Fibroblast of lung (primary cell): ENCODE results near the gene PRKCQ. TPM values are rescaled to one million over a fixed set of nuclear protein-coding genes. Genes with fewer than 3 reads are reported as not detected.

Experiments
- DNase-seq, 2 donors: peaks; one replicate each; pipeline versions ENCODE4 v3.0.0 to v3.0.0-alpha.2; 2010; ENCODE audit warnings: low read depth in 2 of 2
- H2AFZ ChIP-seq: 2 replicates; pipeline ENCODE4 v1.5.1; 2012; ENCODE audit warnings: low read length, control low read depth, inconsistent platforms
- H3K27ac ChIP-seq: 2 replicates; pipeline ENCODE4 v1.5.1; 2011; ENCODE audit warnings: low read length, control low read depth; ENCODE audit not compliant: insufficient read depth
- H3K27me3 ChIP-seq: 2 replicates; pipeline ENCODE4 v1.5.1; 2011; ENCODE audit warnings: mild to moderate bottlenecking, low read length; ENCODE audit not compliant: control insufficient read depth, insufficient read depth
- H3K36me3 ChIP-seq: 2 replicates; pipeline ENCODE4 v1.5.1; 2011; ENCODE audit warnings: low read length; ENCODE audit not compliant: control insufficient read depth, insufficient read depth
- H3K4me1 ChIP-seq: 2 replicates; pipeline ENCODE4 v1.5.1; 2011; ENCODE audit warnings: low read length; ENCODE audit not compliant: control insufficient read depth, insufficient read depth; ENCODE audit errors: extremely low read depth
- H3K4me2 ChIP-seq: 2 replicates; pipeline ENCODE4 v1.5.1; 2011; ENCODE audit warnings: low read length, control low read depth; ENCODE audit not compliant: insufficient read depth; ENCODE audit errors: extremely low read depth
- H3K4me3 ChIP-seq, 4 experiments: fragments of 200-600 bp in 1 of 4; sonication (generic) in 1 of 4; replicated peaks in 1 of 4; 2 replicates each; pipeline ENCODE4 v1.5.1; 2011 to 2016; ENCODE audit warnings: low read length in 4 of 4, low read depth in 3 of 4, mild to moderate bottlenecking in 3 of 4, control low read depth in 2 of 4, inconsistent platforms in 1 of 4, mixed read lengths in 1 of 4; ENCODE audit not compliant: insufficient read depth in 1 of 4; ENCODE audit errors: control extremely low read depth in 1 of 4
- H3K79me2 ChIP-seq: 2 replicates; pipeline ENCODE4 v1.5.1; 2012; ENCODE audit warnings: mild to moderate bottlenecking, low read length, inconsistent platforms; ENCODE audit not compliant: control insufficient read depth, insufficient read depth
- H3K9ac ChIP-seq: 2 replicates; pipeline ENCODE4 v1.5.1; 2011; ENCODE audit warnings: mild to moderate bottlenecking, low read length, control low read depth; ENCODE audit not compliant: insufficient read depth
- H3K9me3 ChIP-seq: 2 replicates; pipeline ENCODE4 v1.5.1; 2012; ENCODE audit warnings: low read depth, low read length; ENCODE audit not compliant: control insufficient read depth, insufficient read depth
- H4K20me1 ChIP-seq: 2 replicates; pipeline ENCODE4 v1.5.1; 2011; ENCODE audit warnings: low read length; ENCODE audit not compliant: control insufficient read depth, insufficient read depth; ENCODE audit errors: extremely low read depth
- EZH2 ChIP-seq: IDR thresholded peaks from 2 replicates; pipeline ENCODE4 v1.5.1; 2012; ENCODE audit warnings: low read length, control low read depth, mild to moderate bottlenecking; ENCODE audit errors: missing control alignments
- polyA plus RNA-seq, 2 donors: library from polyadenylated mRNA; depleted of rRNA in 1 of 2; stranded (reverse) in 1 of 2; unstranded in 1 of 2; fragments of >200 nt; gene quantifications; 2 replicates each; pipeline ENCODE4 v1.2.1, GENCODE V29; 2011 to 2012; ENCODE audit warnings: missing spikeins in 1 of 2
- total RNA-seq: library from RNA; depleted of rRNA; stranded (reverse); fragments of >200 nt; gene quantifications from 2 replicates; pipeline ENCODE4 v1.2.1, GENCODE V29; 2014
- TF ChIP-seq, protein P1 (sequence below), 2 donors: IDR thresholded peaks in 1 of 2; conservative IDR thresholded peaks in 1 of 2; 1 replicate in 1 of 2; 2 replicates in 1 of 2; pipeline ENCODE4 v1.5.1; 2011 to 2012; ENCODE audit warnings: low read length in 2 of 2, control low read depth in 1 of 2, inconsistent platforms in 1 of 2, low read depth in 1 of 2, mild to moderate bottlenecking in 1 of 2

The PRKCQ gene
- total and polyA plus RNA-seq, 2 donors (not counting 1 experiment from before 2014, with no cell fraction given), result under 0.01 to 0.01 TPM

DNA sequence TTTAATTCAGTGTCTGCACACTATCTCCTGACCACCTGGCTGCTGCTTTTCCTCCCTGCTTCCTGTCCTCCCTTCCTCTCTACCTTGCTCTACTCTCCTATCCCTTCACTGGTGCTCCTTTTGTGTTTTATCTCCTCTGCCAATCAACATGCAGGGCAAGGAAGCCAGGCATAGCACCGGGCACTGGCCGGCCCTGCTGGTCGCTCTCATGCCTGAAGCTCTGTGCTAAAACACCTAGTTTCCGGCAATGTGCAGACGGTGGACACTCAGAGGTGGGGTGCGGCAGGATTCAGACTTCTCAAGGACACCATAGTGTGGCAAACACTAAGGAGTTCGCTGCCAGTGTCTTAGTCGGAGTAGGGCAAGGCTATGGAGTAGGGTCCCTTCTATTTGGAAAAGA lies 177.1 kb downstream of the PRKCQ start:
- H3K36me3 ChIP-seq, result no peaks in the 10 kb centered on the region
- H3K9me3 ChIP-seq, result no peaks in the 10 kb centered on the region
- peaks cover 3% of the 10 kb centered on the region for H3K27me3 ChIP-seq
- no peak overlapping the region for H3K9ac ChIP-seq
- no peak for TF ChIP-seq EZH2
- TF ChIP-seq, protein P1, sequence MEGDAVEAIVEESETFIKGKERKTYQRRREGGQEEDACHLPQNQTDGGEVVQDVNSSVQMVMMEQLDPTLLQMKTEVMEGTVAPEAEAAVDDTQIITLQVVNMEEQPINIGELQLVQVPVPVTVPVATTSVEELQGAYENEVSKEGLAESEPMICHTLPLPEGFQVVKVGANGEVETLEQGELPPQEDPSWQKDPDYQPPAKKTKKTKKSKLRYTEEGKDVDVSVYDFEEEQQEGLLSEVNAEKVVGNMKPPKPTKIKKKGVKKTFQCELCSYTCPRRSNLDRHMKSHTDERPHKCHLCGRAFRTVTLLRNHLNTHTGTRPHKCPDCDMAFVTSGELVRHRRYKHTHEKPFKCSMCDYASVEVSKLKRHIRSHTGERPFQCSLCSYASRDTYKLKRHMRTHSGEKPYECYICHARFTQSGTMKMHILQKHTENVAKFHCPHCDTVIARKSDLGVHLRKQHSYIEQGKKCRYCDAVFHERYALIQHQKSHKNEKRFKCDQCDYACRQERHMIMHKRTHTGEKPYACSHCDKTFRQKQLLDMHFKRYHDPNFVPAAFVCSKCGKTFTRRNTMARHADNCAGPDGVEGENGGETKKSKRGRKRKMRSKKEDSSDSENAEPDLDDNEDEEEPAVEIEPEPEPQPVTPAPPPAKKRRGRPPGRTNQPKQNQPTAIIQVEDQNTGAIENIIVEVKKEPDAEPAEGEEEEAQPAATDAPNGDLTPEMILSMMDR (conservative IDR thresholded peaks at IDR 0.05 in 1 of 2, IDR thresholded peaks at IDR 0.05 in 1 of 2; ENCODE audit: low read depth in 1 of 2, low read length in 2 of 2), result no peak
- no peaks in the 10 kb centered on the region for H3K79me2 ChIP-seq
- no peaks in the 10 kb centered on the region for H4K20me1 ChIP-seq
- no peaks in the 10 kb centered on the region for H3K4me1 ChIP-seq
- no peak overlapping the region for H3K27ac ChIP-seq
- no peak for DNase-seq
- no peak overlapping the region for H3K4me3 ChIP-seq
- no peak overlapping the region for H2AFZ ChIP-seq
- H3K4me2 ChIP-seq, result no peak overlapping the region

DNA sequence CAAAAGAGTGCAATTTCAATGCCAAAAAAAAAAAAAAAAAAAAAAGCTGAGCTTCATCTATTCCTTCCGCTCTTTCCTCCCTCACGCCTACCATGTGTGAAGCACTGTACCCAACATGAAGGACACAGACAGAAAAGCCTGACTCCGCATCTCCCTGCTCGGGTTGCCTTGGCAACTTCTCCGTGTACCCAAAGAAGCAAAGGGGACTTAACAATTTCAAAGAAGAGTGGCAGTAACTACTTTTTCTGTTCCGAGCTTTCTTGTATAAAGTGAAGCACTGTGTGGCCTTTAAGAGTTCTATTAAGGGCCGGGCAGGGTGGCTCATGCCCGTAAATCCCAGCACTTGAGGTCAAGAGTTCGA lies 177.7 kb downstream of the PRKCQ start:
- DNase-seq, result no peak
- Histone ChIP-seq H2AFZ (no peak overlapping the region), H3K9me3 (no peaks in the 10 kb centered on the region), H4K20me1 (no peaks in the 10 kb centered on the region), H3K9ac (no peak overlapping the region), H3K36me3 (no peaks in the 10 kb centered on the region), H3K4me1 (no peaks in the 10 kb centered on the region), H3K4me3 (no peak overlapping the region), H3K4me2 (no peak overlapping the region), H3K79me2 (no peaks in the 10 kb centered on the region), H3K27me3 (peaks cover 2% of the 10 kb centered on the region), H3K27ac (no peak overlapping the region)
- TF ChIP-seq, protein P1 (conservative IDR thresholded peaks at IDR 0.05 in 1 of 2, IDR thresholded peaks at IDR 0.05 in 1 of 2; ENCODE audit: low read depth in 1 of 2, low read length in 2 of 2), result no peak
- no peak for TF ChIP-seq EZH2

DNA sequence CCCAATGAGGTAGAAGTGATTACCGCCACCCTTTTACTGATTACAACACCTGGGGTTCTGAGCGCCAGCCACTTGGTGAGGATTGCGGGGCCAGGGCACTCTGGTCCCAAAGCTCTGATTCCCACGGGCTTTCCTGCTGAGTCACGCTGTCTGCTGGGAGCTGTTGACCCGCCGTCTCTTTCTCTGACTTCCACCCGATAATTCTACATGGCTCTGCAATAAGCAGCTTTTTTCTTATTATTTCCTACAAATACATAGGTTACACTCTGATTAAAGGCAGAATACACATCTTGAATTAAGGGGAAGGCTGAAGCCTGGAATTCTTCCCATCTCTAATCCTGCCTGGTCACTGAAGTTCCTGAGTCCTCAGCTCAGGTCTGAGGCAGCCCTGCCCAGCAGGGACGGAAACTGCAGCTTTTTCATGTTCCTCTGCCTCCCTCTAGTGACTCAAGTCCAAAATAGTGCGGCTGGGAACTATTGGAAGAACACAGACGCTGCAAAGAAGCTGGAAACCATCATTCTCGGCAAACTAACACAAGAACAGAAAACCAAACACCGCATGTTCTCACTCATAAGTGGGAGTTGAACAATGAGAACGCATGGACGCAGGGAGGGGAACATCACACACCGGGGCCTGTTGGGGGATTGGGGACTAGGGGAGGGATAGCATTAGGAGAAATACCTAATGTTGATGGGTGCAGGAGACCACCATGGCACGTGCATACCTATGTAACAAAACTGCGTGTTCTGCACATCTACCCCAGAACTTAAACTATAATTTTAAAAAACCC lies 178.3 kb downstream of the PRKCQ start:
- H3K4me2 ChIP-seq, result peak overlapping the region; percentile 77
- H3K27ac ChIP-seq, result no peak overlapping the region
- H3K27me3 ChIP-seq, result no peaks in the 10 kb centered on the region
- H3K36me3 ChIP-seq, result no peaks in the 10 kb centered on the region
- no peaks in the 10 kb centered on the region for H3K79me2 ChIP-seq
- H3K4me1 ChIP-seq, result no peaks in the 10 kb centered on the region
- H3K9me3 ChIP-seq, result no peaks in the 10 kb centered on the region
- no peak overlapping the region for H3K9ac ChIP-seq
- no peaks in the 10 kb centered on the region for H4K20me1 ChIP-seq
- peak; percentile 88 to 92 for DNase-seq
- TF ChIP-seq, protein P1 (conservative IDR thresholded peaks at IDR 0.05 in 1 of 2, IDR thresholded peaks at IDR 0.05 in 1 of 2; ENCODE audit: low read depth in 1 of 2, low read length in 2 of 2), result peak; percentile 72 to 75
- TF ChIP-seq EZH2, result no peak
- H2AFZ ChIP-seq, result peak overlapping the region; percentile 52
- peak overlapping the region; percentile 9 to 54 (median 32) for H3K4me3 ChIP-seq
